Measurements from ENCODE around the gene OR2AJ1.

OR2AJ1 gene, protein sequence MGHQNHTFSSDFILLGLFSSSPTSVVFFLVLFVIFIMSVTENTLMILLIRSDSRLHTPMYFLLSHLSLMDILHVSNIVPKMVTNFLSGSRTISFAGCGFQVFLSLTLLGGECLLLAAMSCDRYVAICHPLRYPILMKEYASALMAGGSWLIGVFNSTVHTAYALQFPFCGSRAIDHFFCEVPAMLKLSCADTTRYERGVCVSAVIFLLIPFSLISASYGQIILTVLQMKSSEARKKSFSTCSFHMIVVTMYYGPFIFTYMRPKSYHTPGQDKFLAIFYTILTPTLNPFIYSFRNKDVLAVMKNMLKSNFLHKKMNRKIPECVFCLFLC

GRCh38 chr1:247924868-247925267 lies at the start of gene OR2AJ1:
Gene OR2AJ1 (plus strand): TSS chr1:247924889. CDS start chr1:247933769, 8,880 bp downstream.
- DNase-seq = no peak

- no peak for DNase-seq
These were observed 41.3 kb upstream of the OR2AJ1 start for GRCh38 chr1:247883346-247883745.

DNA sequence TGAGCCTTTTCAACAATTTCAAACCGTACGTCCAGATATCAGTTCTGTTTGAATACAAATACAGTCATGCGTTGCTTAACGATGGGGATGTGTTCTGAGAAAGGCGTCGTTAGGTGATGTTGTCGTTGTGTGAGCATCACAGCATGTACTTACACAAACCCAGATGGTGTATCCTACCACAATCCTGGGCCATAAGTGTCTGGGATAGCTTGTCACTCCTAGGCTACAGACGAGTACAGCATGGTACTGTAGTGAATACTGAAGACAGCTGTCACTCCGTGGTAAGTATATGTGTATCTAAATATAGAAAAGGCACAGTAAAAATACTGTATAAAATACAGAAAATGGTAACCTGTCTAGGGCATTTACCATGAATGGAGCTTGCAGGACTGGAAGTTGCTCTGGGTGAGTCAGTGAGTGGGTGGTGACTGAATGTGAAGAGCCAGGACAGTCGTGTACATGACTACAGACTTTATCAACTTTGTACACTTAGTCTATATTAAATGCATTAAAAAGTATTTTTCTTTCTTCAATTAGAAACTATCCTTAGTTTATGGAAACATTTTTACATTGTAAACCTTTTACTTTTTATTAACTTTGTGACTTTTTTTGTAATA lies 39.8 kb upstream of the OR2AJ1 start:
- DNase-seq = no peak

DNA sequence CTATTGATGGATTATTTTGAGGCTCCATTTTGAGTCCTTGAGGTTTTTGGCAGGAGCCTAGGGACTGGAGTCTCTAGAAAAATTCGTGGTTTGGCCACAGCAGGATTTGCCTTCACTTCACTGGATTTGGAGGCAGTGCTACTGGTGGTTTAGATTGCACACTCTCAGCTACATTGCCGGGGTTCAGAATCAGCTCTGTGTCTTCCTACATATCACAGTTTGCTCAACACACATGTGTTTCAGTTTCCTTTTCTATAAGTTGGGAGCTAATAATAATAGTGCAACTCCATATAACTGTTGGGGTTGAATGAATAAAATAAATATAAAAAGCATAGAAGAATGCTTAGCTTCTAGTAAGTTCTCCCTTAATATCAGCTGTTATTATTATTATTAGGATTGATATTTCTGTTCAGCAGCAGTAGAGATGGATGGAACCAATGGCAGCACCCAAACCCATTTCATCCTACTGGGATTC lies 29.5 kb upstream of the OR2AJ1 start, which contains the start of gene OR2W3:
Gene OR2W3, plus strand, starts transcription at position 425 of the 475 bp plus-strand sequence. Its CDS starts 0 bp downstream, at position 425.
- DNase-seq = no peak

DNA sequence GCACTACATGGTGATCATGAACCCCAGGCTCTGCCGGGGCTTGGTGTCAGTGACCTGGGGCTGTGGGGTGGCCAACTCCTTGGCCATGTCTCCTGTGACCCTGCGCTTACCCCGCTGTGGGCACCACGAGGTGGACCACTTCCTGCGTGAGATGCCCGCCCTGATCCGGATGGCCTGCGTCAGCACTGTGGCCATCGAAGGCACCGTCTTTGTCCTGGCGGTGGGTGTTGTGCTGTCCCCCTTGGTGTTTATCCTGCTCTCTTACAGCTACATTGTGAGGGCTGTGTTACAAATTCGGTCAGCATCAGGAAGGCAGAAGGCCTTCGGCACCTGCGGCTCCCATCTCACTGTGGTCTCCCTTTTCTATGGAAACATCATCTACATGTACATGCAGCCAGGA lies 28.7 kb upstream of the OR2AJ1 start:
- DNase-seq = no peak

GRCh38 chr1:247904122-247904521 lies 20.6 kb upstream of the OR2AJ1 start:
- DNase-seq = no peak

GRCh38 chr1:247905181-247905580 lies 19.5 kb upstream of the OR2AJ1 start:
- DNase-seq = no peak

- DNase-seq = no peak
These were observed 18.7 kb upstream of the OR2AJ1 start for GRCh38 chr1:247905910-247906503.

GRCh38 chr1:247906504-247907047 lies 18.1 kb upstream of the OR2AJ1 start:
- peak; percentile 5 for DNase-seq

DNA sequence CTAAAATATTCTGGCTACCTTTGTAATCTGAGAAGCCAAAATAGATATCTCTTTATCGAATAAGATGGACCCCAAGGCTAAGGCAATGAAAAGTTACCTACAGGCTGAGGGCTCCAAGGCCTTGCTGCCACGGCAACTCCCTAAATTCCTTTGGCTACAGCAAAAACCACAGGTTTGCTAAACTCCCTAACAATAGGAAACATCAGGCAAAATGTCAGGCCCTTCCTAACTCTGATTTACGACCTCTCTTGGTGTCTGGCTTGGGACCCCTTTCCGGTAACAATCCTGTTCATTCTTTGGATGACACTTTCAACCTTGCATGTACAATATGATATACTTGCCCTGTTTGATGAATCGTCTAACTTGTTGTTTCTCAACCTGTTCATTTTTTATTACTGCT lies 15.9 kb upstream of the OR2AJ1 start:
- no peak for DNase-seq

GRCh38 chr1:247913786-247914185 lies 10.9 kb upstream of the OR2AJ1 start:
- DNase-seq = no peak

- DNase-seq = peak; percentile 51
These were observed 9.6 kb upstream of the OR2AJ1 start for GRCh38 chr1:247914941-247915662.

DNA sequence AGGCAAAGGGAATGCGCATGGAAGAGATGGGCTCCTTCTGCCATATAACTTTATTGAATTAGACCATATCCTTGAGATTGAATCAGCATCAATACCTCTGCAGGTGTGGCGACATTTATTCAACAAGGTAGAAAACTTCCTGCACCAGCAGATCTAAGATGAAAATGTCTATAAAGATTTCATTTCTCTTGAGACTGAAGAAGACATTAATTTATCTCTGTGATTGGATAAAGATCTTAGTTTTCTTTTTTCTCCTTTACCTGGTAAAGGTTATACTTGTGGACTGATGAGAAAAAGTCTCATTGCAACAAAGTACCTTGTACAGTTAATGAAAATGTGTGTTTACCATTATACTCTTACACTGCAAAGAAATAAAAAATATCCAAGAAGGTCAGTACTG lies 4.7 kb upstream of the OR2AJ1 start, which contains the start of gene OR2T8:
Gene OR2T8, plus strand, starts transcription at position 301 of the 400 bp plus-strand sequence. CDS start 766 bp downstream, outside the sequence.
- DNase-seq = no peak

DNA sequence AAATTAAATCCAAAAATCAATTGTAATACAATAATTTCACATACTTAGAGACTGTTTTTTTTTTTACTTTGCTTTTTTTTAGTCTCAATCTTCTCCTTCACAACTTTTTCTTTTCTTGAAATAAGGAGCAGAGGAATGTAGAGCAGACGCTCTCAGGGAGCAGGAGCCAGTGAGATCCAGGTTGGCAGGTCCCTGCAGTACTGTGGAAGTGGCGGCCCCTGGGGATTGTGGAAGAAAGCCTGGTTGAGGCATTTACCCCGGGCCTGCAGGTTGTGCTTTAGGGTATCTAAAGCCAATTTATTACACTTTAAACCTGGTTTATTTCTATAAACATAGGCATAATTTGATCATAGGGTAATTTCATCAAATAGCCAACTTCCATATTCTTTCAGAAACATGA lies 748 bp upstream of the OR2AJ1 start:
- DNase-seq = no peak

DNA sequence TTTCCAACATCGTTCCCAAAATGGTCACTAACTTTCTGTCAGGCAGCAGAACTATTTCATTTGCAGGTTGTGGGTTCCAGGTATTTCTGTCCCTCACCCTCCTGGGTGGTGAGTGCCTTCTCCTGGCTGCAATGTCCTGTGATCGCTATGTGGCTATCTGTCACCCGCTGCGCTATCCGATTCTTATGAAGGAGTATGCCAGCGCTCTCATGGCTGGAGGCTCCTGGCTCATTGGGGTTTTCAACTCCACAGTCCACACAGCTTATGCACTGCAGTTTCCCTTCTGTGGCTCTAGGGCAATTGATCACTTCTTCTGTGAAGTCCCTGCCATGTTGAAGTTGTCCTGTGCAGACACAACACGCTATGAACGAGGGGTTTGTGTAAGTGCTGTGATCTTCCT lies 9.3 kb downstream of the OR2AJ1 start:
- DNase-seq = no peak

GRCh38 chr1:247935781-247936180 lies 11.1 kb downstream of the OR2AJ1 start:
- no peak for DNase-seq

- no peak for DNase-seq
These were observed 11.7 kb downstream of the OR2AJ1 start for GRCh38 chr1:247936415-247936814.

- DNase-seq = peak; percentile 30
These were observed 12.5 kb downstream of the OR2AJ1 start for GRCh38 chr1:247936965-247937734.

- no peak for DNase-seq
These were observed 17.9 kb downstream of the OR2AJ1 start for GRCh38 chr1:247942624-247943023.

- DNase-seq = no peak
These were observed 23.9 kb downstream of the OR2AJ1 start, which contains the start of gene OR2L8 for GRCh38 chr1:247948558-247948957. Gene OR2L8 (plus strand): TSS chr1:247948858. CDS start chr1:247948858, 0 bp downstream.

- no peak for DNase-seq
These were observed 28.7 kb downstream of the OR2AJ1 start for GRCh38 chr1:247953408-247953807.

- no peak for DNase-seq
These were observed 37.1 kb downstream of the OR2AJ1 start for GRCh38 chr1:247961791-247962190.
